Measurements from ENCODE around the gene GALNT13. TPM values are rescaled to one million over a fixed set of nuclear protein-coding genes. Genes with fewer than 3 reads are reported as not detected.

The GALNT13 gene
- total RNA-seq, result 13.6 TPM

DNA sequence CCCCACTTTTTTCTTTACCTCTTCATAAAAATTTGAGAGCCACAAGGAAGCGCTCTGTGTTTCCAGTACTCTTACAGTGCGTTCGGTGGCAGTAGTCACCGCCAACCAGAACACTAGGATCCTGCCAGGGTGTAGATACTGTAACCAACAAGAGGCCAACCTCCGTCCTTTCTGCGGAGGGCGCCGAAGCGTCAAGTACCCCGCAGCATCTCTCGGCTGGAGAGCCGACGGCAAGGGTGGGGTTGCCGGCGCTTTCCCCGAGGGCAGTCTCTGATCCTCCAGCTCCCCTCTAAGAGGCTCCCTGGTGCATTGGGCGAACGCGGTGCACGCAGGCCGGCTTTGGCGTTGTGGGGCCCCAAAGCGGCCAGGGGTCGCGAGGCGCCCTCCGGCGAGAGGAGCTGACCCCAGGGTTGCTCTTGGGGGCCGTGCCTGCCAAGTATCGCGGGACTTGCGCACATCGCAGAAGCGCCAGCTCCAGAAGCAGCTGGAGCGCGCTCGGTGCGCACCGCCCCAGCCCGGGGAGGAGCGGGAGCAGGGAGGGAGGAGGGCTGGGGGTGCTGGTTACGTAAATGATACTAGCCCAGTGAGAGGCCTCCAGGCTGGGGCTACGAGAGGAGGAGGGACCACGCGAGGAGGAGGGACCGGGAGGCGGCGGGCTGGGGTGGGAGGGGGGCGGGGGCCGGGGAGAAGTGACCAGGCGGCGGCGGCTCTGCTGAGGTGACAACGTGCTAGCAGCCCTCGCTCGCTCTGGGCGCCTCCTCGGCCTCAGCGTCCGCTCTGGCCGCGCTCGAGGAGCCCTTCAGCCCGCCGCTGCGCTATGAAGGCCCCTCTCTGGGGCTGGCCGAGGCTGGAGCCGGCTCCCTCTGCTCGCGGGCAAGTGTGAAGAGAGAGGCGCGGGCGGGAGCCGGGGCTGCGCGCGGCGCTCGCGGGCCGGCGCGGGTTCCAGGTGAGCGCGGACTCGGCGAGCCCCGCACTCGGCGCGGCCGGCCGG is at the start of gene GALNT13:
TSS of gene GALNT13 (plus strand) at position 692 of the 991 bp plus-strand sequence.
- peak; percentile 67 for DNase-seq (ENCODE audit: low spot score)

GRCh38 chr2:153823880-153824279 is 47.8 kb upstream of the GALNT13 start:
- DNase-seq (ENCODE audit: low spot score), result no peak

DNA sequence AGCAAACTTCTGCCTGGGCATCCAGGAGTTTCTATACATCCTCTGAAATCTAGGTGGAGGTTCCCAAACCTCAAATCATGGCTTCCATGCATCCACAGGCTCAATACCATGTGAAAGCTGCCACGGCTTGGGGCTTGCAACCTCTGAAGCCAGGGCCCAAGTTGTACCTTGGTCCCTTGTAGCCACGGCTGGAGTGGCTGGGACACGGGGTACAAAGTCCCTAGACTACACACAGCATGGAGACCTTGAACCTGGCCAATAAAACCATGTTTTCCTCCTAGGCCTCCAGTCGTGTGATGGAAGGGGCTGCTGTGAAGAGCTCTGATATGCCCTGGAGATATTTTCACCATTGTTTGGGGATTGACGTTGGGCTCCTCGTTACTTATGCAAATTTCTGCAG is 43.4 kb upstream of the GALNT13 start:
- no peak for DNase-seq (ENCODE audit: low spot score)

- no peak for DNase-seq (ENCODE audit: low spot score)
Observed at GRCh38 chr2:153834662-153835061, 37.1 kb upstream of the GALNT13 start.

DNA sequence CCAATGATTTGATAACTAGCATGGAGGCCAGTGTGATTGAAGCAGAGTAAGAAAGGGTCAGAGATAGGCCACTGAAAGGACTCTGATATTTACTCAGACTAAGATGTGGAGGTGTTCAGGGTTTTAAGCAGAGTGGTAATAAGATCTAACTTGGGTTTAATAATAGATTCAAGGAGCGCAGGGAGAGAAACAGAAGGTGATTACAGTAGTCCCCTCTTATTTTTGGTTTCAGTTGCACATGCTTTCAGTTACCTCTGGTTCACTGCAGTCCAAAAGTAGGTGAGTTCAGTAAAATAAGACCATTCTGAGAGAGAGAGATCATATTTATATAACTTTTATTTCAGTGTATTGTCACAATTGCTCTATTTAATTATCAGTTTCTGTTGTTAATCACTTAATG is 13.5 kb upstream of the GALNT13 start:
- no peak for DNase-seq (ENCODE audit: low spot score)

GRCh38 chr2:153864022-153864421 is 7.7 kb upstream of the GALNT13 start:
- DNase-seq (ENCODE audit: low spot score), result no peak

GRCh38 chr2:153866595-153866994 is 5.1 kb upstream of the GALNT13 start:
- DNase-seq (ENCODE audit: low spot score), result no peak

GRCh38 chr2:153870308-153870707 is 1.4 kb upstream of the GALNT13 start:
- DNase-seq (ENCODE audit: low spot score), result no peak

DNA sequence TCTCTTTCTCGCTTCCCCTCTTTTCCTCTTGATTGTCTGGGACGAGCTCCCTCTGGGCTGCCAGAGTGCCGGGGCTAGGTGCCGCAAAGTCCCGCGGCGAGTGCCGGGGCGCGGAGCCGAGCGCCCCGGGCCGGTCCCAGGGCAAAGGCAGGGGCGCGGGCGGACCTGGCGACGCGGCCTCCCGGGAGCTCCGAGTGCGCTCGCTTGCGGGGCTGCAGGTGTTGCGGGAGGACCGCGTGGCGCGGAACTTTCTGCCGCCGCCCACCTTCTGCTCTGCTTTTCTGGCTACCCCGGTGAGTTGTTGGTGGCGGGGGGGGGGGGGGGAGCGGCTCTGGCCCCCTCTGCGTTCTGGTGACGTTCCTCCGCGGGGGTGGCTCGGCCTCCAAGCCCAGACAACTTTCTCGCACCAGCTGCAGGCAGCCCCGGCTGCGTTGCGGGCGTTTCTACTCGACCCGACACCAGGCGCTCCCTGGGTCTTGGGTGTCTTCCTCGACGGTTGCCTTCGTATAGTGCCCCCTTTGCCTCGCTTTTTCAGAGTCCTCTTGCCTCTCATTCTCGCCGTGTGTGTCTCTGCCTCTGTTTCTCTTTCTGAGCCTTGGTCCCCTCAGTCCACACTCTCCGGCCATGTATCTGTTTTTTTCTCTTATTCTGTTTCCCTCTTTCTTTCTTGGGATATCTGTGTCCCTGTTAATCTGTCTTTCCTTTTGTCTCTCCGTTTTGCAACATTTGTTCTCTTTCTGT is 759 bp downstream of the GALNT13 start:
- no peak for DNase-seq (ENCODE audit: low spot score)

GRCh38 chr2:153873052-153874048 is 1.6 kb downstream of the GALNT13 start:
- no peak for DNase-seq (ENCODE audit: low spot score)

- DNase-seq (ENCODE audit: low spot score), result no peak
Observed at GRCh38 chr2:153875801-153876466, 4.2 kb downstream of the GALNT13 start.

DNA sequence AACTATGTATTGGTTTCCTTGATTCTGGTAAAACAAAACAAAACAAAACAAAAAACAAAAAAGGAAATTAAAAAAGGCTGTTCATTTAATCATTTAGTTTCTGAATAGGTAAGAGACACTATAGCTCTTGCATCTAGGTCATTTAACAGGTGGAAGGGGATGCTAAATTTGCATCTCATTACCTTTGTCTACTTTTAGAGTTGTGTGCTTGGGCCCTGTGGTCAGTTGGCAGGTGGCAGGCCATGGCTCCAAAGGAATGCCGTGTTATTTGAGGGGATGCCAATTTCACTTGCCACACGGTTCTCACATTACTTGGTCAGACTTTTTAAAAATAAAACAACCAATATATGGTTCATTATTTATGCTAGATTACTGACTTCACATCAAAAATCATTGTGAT is 9.2 kb downstream of the GALNT13 start:
- DNase-seq (ENCODE audit: low spot score), result no peak

DNA sequence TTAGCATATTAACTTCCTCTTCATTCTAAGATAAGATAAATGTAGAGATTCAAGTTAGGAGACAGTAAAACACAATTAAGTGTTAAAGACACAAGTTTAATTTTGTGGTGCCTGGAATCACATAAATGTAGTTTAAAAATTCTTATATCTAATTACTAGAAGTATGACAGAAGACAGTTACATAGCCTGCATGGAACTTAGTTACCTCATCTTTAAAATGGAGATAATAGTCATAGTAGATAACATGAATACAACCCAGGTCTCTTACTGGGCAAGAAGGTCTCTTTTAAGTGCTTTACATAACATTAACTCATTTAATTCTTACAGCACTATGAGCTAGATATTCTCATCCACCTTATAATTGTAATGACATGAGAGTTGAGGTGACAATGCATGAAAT is 15.1 kb downstream of the GALNT13 start:
- no peak for DNase-seq (ENCODE audit: low spot score)

GRCh38 chr2:153890576-153890975 is 18.9 kb downstream of the GALNT13 start:
- DNase-seq (ENCODE audit: low spot score), result no peak

DNA sequence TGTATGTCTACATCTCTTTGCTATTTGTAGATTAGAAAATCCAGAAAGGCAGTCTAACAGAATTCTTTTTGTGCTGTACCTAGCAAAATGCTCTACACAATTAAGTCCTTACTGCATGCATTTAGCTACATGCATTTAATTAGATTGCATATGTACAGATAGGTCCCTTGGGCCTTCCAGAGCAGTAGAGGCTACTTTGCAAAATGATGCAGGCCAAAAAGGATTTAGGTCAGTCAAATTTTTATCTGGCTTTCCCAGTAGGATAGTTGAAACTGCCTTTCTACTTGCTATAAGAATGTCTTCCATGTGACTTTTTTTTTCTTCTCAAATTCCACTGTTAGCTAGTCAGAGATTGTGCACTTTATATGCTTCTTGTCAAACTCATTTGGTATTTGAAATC is 19.3 kb downstream of the GALNT13 start:
- no peak for DNase-seq (ENCODE audit: low spot score)

GRCh38 chr2:153912798-153913396 is 41.2 kb downstream of the GALNT13 start:
- DNase-seq (ENCODE audit: low spot score), result no peak

GRCh38 chr2:153917570-153917969 is 45.8 kb downstream of the GALNT13 start:
- no peak for DNase-seq (ENCODE audit: low spot score)

- DNase-seq (ENCODE audit: low spot score), result no peak
Observed at GRCh38 chr2:153935511-153935910, 63.8 kb downstream of the GALNT13 start.

- DNase-seq (ENCODE audit: low spot score), result no peak
Observed at GRCh38 chr2:153939124-153939796, 67.5 kb downstream of the GALNT13 start.

DNA sequence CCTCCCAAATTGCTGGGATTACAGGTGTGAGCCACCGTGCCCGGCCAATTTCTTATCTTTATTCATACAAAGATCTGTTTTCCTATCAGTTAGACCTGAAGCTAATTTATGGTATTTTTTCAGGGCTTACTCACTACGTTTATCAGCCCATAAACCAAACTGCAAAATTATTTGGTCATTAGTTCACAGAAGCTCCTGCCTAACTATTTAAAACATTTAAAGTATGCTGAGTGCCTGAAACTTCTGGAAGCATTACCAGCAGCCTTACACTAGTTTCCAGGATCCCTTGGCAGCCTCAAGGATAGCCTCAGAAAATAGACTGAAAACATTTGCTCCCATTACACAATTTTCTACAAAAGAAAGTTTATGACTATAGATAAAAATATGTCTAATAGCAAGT is 68.8 kb downstream of the GALNT13 start:
- no peak for DNase-seq (ENCODE audit: low spot score)

All from ureter (tissue), 1 donor.